HEK293 (cell line): ENCODE data around the gene HACD3.

ENCODE experiments used
- GLIS2 ChIP-seq: fragments of 450-650 bp; formaldehyde crosslinking; IDR thresholded peaks from 2 replicates; pipeline ENCODE4 v1.5.1; 2016; ENCODE audit warnings: missing biosample characterization, missing genetic modification characterization
- HOXA7 ChIP-seq: sonication (generic); formaldehyde crosslinking; IDR thresholded peaks from 2 replicates; pipeline ENCODE4 v1.8.1; 2022; ENCODE audit warnings: missing genetic modification reagents, borderline replicate concordance
- OSR2 ChIP-seq: fragments of 450-650 bp; formaldehyde crosslinking; IDR thresholded peaks from 2 replicates; pipeline ENCODE4 v1.5.1; 2016; ENCODE audit warnings: missing biosample characterization, missing genetic modification characterization
- PATZ1 ChIP-seq: fragments of 450-650 bp; formaldehyde crosslinking; IDR thresholded peaks from 2 replicates; pipeline ENCODE4 v1.5.1; 2016; ENCODE audit warnings: missing biosample characterization, missing genetic modification characterization
- PBX3 ChIP-seq: sonication (generic); formaldehyde crosslinking; IDR thresholded peaks from 2 replicates; pipeline ENCODE4 v1.8.1; 2022; ENCODE audit warnings: mild to moderate bottlenecking, moderate library complexity, missing genetic modification reagents
- REST ChIP-seq: fragments of 450-650 bp; formaldehyde crosslinking; IDR thresholded peaks from 2 replicates; pipeline ENCODE4 v1.5.1; 2016; ENCODE audit warnings: missing biosample characterization, missing genetic modification characterization
- SCRT2 ChIP-seq: fragments of 450-650 bp; formaldehyde crosslinking; IDR thresholded peaks from 2 replicates; pipeline ENCODE4 v1.5.1; 2016; ENCODE audit warnings: missing biosample characterization, missing genetic modification characterization
- ZBTB10 ChIP-seq: fragments of 450-650 bp; formaldehyde crosslinking; IDR thresholded peaks from 2 replicates; pipeline ENCODE4 v1.5.1; 2016; ENCODE audit warnings: missing biosample characterization, missing genetic modification characterization
- ZBTB21 ChIP-seq: fragments of 450-650 bp; formaldehyde crosslinking; IDR thresholded peaks from 2 replicates; pipeline ENCODE4 v1.5.1; 2017; ENCODE audit warnings: missing biosample characterization, missing genetic modification characterization
- ZBTB49 ChIP-seq: fragments of 450-650 bp; formaldehyde crosslinking; IDR thresholded peaks from 2 replicates; pipeline ENCODE4 v1.5.1; 2016; ENCODE audit warnings: missing biosample characterization, missing genetic modification characterization, low read depth
- ZFP3 ChIP-seq: fragments of 450-650 bp; formaldehyde crosslinking; IDR thresholded peaks from 2 replicates; pipeline ENCODE4 v1.5.1; 2016; ENCODE audit warnings: low read depth, missing biosample characterization, missing genetic modification characterization
- ZNF174 ChIP-seq: fragments of 450-650 bp; formaldehyde crosslinking; IDR thresholded peaks from 2 replicates; pipeline ENCODE4 v1.5.0; 2017; ENCODE audit warnings: missing biosample characterization, mild to moderate bottlenecking, missing genetic modification characterization
- ZNF2 ChIP-seq: fragments of 450-650 bp; formaldehyde crosslinking; IDR thresholded peaks from 2 replicates; pipeline ENCODE4 v1.5.1; 2016; ENCODE audit warnings: missing biosample characterization, missing genetic modification characterization
- ZNF239 ChIP-seq: fragments of 450-650 bp; formaldehyde crosslinking; IDR thresholded peaks from 2 replicates; pipeline ENCODE4 v1.5.1; 2016; ENCODE audit warnings: missing biosample characterization, missing genetic modification characterization
- ZNF24 ChIP-seq: fragments of 450-650 bp; formaldehyde crosslinking; IDR thresholded peaks from 2 replicates; pipeline ENCODE4 v1.5.1; 2016; ENCODE audit warnings: missing biosample characterization, missing genetic modification characterization
- ZNF26 ChIP-seq: fragments of 450-650 bp; formaldehyde crosslinking; IDR thresholded peaks from 2 replicates; pipeline ENCODE4 v1.5.1; 2016; ENCODE audit warnings: missing biosample characterization, missing genetic modification characterization
- ZNF302 ChIP-seq: fragments of 450-650 bp; formaldehyde crosslinking; IDR thresholded peaks from 2 replicates; pipeline ENCODE4 v1.5.1; 2016; ENCODE audit warnings: missing biosample characterization, missing genetic modification characterization, low read depth
- ZNF311 ChIP-seq: fragments of 450-650 bp; formaldehyde crosslinking; IDR thresholded peaks from 2 replicates; pipeline ENCODE4 v1.5.1; 2017; ENCODE audit warnings: missing biosample characterization, missing genetic modification characterization, borderline replicate concordance
- ZNF366 ChIP-seq: fragments of 450-650 bp; formaldehyde crosslinking; conservative IDR thresholded peaks from 2 replicates; pipeline ENCODE4 v1.5.1; 2016; ENCODE audit warnings: missing biosample characterization, missing genetic modification characterization
- ZNF426 ChIP-seq: fragments of 450-650 bp; formaldehyde crosslinking; IDR thresholded peaks from 2 replicates; pipeline ENCODE4 v1.5.1; 2017; ENCODE audit warnings: missing biosample characterization, missing genetic modification characterization, mild to moderate bottlenecking, inconsistent platforms, moderate library complexity
- ZNF510 ChIP-seq: fragments of 450-650 bp; formaldehyde crosslinking; IDR thresholded peaks from 2 replicates; pipeline ENCODE4 v1.5.1; 2018; ENCODE audit warnings: mild to moderate bottlenecking, missing genetic modification characterization, missing biosample characterization; ENCODE audit not compliant: insufficient replicate concordance
- ZNF548 ChIP-seq: fragments of 450-650 bp; formaldehyde crosslinking; IDR thresholded peaks from 2 replicates; pipeline ENCODE4 v1.5.1; 2016; ENCODE audit warnings: missing biosample characterization, missing genetic modification characterization
- ZNF555 ChIP-seq: fragments of 450-650 bp; formaldehyde crosslinking; conservative IDR thresholded peaks from 2 replicates; pipeline ENCODE4 v1.5.1; 2017; ENCODE audit warnings: missing biosample characterization, mild to moderate bottlenecking, missing genetic modification characterization, inconsistent platforms
- ZNF580 ChIP-seq: fragments of 450-650 bp; formaldehyde crosslinking; IDR thresholded peaks from 2 replicates; pipeline ENCODE4 v1.5.1; 2016; ENCODE audit warnings: missing biosample characterization, missing genetic modification characterization
- ZNF670 ChIP-seq: fragments of 450-650 bp; formaldehyde crosslinking; IDR thresholded peaks from 2 replicates; pipeline ENCODE4 v1.5.1; 2016; ENCODE audit warnings: missing biosample characterization, missing genetic modification characterization, low read depth
- ZNF707 ChIP-seq: fragments of 450-650 bp; formaldehyde crosslinking; IDR thresholded peaks from 2 replicates; pipeline ENCODE4 v1.5.1; 2016; ENCODE audit warnings: missing biosample characterization, missing genetic modification characterization
- ZNF792 ChIP-seq: fragments of 450-650 bp; formaldehyde crosslinking; IDR thresholded peaks from 2 replicates; pipeline ENCODE4 v1.5.1; 2016; ENCODE audit warnings: missing biosample characterization, missing genetic modification characterization

The HACD3 gene

GRCh38 chr15:65529762-65530317, 423 bp upstream of the HACD3 start (continued):
- TF ChIP-seq ZNF555 (tag by site-specific recombination) (no peak), HOXA7 (CRISPR knock-in tag) (no peak), ZNF510 (no peak), ZNF24 (tag by site-specific recombination) (peak; percentile 67; the same call in 1 of the 2 replicates), PBX3 (no peak), ZNF311 (tag by site-specific recombination) (no peak), ZNF707 (tag by site-specific recombination) (no peak), ZNF670 (tag by site-specific recombination) (no peak), SCRT2 (tag by site-specific recombination) (no peak), OSR2 (tag by site-specific recombination) (peak; percentile 90), ZNF426 (tag by site-specific recombination) (no peak), REST (tag by site-specific recombination) (no peak), ZNF26 (tag by site-specific recombination) (no peak), ZNF302 (tag by site-specific recombination) (no peak), ZBTB21 (no peak), ZFP3 (no peak), ZBTB10 (tag by site-specific recombination) (no peak), PATZ1 (tag by site-specific recombination) (peak; percentile 61), ZNF174 (tag by site-specific recombination) (no peak), ZNF239 (no peak), GLIS2 (tag by site-specific recombination) (no peak), ZBTB49 (no peak), ZNF580 (tag by site-specific recombination) (0 out of 2 replicates have a peak, but pooled peaks have one; percentile 12), ZNF366 (tag by site-specific recombination) (peak; percentile 41; the same call in 1 of the 2 replicates), ZNF2 (tag by site-specific recombination) (peak; percentile 40; the same call in 1 of the 2 replicates), ZNF548 (tag by site-specific recombination) (no peak), ZNF792 (tag by site-specific recombination) (no peak)
